ENCODE data around the gene SPTBN4.
"Not testable (repeated sequence)": the region's sequence is repeated elsewhere in the genome, so short reads cannot be mapped to it uniquely, and the experiment has no call there.

Gene SPTBN4

DNA sequence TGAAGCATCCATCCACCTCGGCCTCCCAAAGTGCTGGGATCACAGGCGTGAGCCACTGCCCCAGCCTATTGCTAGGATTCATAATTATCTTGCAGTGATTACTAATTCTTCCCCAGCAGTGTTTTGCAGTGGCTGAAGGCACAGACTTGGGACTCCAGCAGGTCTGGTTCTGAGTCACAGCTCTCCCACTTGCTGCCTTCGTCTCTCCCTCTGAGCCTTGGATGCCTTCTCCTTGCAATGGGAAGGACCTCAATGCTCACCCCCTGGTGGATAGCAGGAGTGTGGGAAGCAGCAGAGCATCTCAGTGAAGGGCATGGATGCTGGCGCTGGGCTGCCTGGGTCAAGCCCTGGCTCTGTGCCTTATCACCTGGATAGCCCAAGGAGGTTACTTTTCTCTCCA lies 72.3 kb downstream of the SPTBN4 start:
- Mint-ChIP-seq H3K27me3 (no peaks in the 10 kb centered on the region), H3K9me3 (ENCODE audit: low read depth) (no peaks in the 10 kb centered on the region), H3K27ac (no peak overlapping the region), H3K4me1 (ENCODE audit: low read depth) (no peaks in the 10 kb centered on the region), H3K4me3 (no peak overlapping the region), H3K36me3 (no peaks in the 10 kb centered on the region)

DNA sequence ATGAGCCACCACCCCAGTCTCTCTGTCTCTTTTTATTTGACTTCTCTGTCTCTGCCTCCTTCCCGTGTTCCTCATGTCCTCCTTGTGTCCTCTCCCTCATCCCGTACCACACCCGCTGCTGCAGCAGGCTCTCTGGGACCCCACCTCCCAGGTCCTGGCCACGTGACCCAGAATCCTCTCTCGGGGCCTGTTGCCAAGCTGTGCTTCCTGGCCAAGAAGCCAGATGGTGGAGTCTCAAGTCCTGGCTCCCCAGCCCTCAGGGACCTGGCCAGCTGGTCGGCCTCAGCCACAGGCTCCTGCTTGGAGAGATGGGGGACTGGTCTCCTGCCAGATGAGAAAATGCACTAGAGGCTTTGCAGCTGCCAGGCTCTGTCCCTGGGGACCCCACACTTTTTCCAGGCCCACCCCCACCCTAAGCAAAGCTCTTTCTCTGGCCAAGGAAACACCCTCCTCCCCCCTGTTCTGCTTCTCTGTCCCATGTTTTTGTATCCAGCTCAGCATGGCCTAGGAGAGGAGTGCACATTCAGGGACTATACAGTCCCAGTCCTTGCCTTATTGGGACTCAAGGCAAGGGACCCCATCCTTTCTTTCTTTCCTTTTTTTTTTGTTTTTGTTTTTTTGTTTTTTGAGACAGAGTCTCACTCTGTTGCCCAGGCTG lies 75.5 kb downstream of the SPTBN4 start:
- Mint-ChIP-seq H3K4me1 (ENCODE audit: low read depth) (no peaks in the 10 kb centered on the region), H3K4me3 (no peak overlapping the region), H3K27me3 (peaks cover 6% of the 10 kb centered on the region), H3K27ac (no peak overlapping the region), H3K36me3 (no peaks in the 10 kb centered on the region), H3K9me3 (ENCODE audit: low read depth) (no peaks in the 10 kb centered on the region)

DNA sequence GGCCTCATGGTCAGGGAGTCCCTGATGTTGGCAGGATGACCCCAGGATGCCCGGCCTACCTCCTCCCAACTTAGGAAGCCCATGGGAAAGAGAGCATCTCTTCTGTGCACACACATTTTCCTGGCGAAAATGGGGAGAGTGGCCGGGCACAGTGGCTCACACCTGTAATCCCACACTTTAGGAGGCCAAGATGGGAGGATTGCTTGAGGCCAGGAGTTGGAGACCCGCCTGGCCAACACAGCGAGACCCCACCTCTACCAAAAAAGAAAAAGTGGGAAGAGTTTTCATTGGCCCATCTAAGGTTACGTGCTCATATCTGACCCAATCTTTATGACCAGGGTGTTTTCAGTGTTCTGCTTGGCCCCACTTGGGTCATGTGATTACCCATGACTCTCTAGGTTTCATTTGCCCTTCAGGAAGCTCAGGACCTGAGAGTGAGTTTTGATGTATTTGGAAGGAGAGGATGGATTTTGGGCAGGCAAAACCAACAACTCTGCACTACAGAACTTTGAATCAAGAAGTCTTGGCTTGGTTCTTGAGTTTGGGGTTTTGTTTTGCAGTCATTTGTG lies 76.3 kb downstream of the SPTBN4 start:
- Mint-ChIP-seq H3K27ac (no peak overlapping the region), H3K4me3 (no peak overlapping the region), H3K27me3 (peaks cover 9% of the 10 kb centered on the region), H3K36me3 (no peaks in the 10 kb centered on the region), H3K4me1 (ENCODE audit: low read depth) (no peaks in the 10 kb centered on the region), H3K9me3 (ENCODE audit: low read depth) (no peaks in the 10 kb centered on the region)

DNA sequence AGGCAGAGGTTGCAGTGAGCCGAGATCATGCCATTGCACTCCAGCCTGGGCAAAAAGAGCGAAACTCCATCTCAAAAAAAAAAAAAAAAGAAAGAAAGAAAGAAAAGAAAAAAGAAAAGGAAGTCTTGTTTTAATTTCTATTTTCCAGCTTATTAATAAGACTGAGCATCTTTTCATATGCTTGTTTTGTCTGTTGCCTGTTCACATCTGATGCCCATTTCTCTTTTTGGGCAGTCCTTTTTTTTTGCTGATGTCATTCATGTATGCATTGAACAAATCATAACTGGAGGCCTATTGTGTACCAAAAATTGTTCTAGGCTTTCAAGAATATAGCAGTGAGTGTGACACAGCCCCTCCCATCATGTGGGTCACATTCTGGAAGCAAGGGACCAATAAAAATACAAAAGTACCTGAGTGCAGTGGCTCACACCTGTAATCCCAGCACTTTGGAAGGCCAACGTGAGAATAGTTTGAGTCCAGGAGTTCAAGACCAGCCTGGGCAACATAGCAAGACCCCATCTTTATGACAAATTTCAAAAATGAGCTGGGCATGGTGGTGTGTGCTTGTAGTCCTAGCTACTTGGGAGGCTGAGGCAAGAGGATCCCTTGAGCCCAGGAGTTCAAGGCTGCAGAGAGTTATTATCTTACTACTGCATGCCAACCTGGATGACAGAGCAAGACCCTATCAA lies 79.5 kb downstream of the SPTBN4 start:
- not testable (repeated sequence) for H3K36me3 Mint-ChIP-seq
- H3K27me3 Mint-ChIP-seq = peaks cover 19% of the 10 kb centered on the region

DNA sequence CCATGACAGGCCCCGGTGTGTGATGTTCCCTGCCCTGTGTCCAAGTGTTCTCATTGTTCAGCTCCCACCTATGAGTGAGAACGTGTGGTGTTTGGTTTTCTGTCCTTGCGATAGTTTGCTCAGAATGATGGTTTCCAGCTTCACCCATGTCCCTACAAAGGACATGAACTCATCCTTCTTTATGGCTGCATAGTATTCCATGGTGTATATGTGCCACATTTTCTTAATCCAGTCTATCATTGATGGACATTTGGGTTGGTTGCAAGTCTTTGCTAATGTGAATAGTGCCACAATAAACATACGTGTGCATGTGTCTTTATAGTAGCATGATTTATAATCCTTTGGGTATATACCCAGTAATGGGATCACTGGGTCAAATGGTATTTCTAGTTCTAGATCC lies 80.4 kb downstream of the SPTBN4 start:
- H3K9me3 Mint-ChIP-seq (ENCODE audit: low read depth); H3K4me1 Mint-ChIP-seq (ENCODE audit: low read depth); H3K4me3 Mint-ChIP-seq; H3K36me3 Mint-ChIP-seq; H3K27ac Mint-ChIP-seq: not testable (repeated sequence)
- H3K27me3 Mint-ChIP-seq = peaks cover 20% of the 10 kb centered on the region

More for the DNA sequence above, 79.5 kb downstream of the SPTBN4 start:
- not testable (repeated sequence) for H3K4me3 Mint-ChIP-seq; H3K9me3 Mint-ChIP-seq (ENCODE audit: low read depth); H3K4me1 Mint-ChIP-seq (ENCODE audit: low read depth); H3K27ac Mint-ChIP-seq

DNA sequence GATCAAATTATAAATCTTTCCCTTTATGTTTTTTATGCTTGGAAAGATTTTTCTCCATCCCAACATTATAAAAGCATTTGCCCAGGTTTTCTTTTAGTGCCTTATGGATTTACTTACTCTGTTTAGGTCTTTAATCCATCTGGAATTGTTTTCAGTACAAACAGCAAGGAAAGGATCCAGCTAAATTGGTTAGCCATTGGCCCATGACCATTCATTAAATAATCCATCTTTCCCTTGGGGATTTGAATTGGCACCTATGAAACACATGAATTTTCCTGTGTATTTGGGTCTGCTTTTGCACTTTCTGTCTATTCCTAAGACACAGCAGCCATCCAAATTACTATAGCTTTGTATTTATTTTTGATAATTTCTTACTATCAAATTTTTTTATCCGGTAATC lies 81.0 kb downstream of the SPTBN4 start:
- Mint-ChIP-seq H3K4me3 (no peak overlapping the region), H3K4me1 (ENCODE audit: low read depth) (peaks cover 10% of the 10 kb centered on the region), H3K36me3 (no peaks in the 10 kb centered on the region), H3K9me3 (ENCODE audit: low read depth) (no peaks in the 10 kb centered on the region), H3K27me3 (peaks cover 25% of the 10 kb centered on the region), H3K27ac (no peak overlapping the region)

DNA sequence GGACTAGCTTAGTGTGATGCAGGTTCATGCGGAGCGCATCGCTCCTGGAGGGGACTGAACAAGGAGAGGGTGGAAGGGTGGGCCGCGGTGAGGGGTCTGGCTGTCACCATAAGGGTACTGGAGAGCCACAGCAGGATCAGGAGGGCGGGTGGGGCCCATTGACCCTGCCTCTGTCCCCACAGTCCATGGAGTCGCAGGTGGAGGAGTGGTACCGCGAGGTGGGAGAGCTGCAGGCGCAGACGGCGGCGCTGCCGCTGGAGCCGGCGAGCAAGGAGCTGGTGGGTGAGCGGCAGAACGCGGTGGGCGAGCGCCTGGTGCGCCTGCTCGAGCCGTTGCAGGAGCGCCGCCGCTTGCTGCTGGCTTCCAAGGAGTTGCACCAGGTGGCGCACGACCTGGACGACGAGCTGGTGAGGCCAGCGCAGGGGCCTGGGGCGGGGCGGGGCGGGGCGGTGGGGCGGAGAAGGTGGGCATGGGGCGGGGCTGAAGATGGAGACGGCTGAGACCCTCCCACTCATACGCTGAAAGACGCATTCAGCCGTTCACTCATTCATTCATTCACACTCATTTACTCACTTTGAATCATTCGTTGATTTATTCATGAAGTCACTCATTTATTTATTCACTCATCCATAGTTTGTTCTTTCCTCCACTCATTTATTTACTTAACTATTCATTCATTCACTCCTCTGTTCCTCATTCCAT lies 82.4 kb downstream of the SPTBN4 start:
- Mint-ChIP-seq H3K36me3 (no peaks in the 10 kb centered on the region), H3K4me1 (ENCODE audit: low read depth) (peaks cover 13% of the 10 kb centered on the region), H3K9me3 (ENCODE audit: low read depth) (no peaks in the 10 kb centered on the region), H3K27me3 (peaks cover 30% of the 10 kb centered on the region), H3K27ac (no peak overlapping the region), H3K4me3 (peak overlapping the region; percentile 44)

DNA sequence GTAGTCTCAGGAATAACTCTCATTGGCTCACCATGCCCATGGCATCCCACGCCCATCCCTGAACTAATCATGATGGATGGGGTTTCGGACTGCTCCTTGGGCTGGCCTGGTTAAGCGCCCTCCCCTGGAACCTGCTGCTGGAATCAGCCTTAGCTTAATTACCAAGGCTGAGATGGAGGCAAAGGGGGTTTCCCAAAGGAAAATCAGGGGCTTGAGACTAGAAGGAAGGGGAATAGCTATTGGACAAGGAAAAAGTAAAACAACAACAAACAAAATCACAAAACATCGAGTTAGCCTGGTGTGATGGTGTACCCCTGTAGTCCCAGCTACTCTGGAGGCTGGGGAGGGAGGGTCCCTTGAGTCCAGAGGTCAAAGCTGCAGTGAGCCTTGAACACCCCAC lies 84.2 kb downstream of the SPTBN4 start:
- peaks cover 35% of the 10 kb centered on the region for H3K27me3 Mint-ChIP-seq
- no peak overlapping the region for H3K27ac Mint-ChIP-seq
- no peaks in the 10 kb centered on the region for H3K9me3 Mint-ChIP-seq (ENCODE audit: low read depth)
- no peaks in the 10 kb centered on the region for H3K36me3 Mint-ChIP-seq
- H3K4me1 Mint-ChIP-seq (ENCODE audit: low read depth) = peaks cover 14% of the 10 kb centered on the region
- no peak overlapping the region for H3K4me3 Mint-ChIP-seq

DNA sequence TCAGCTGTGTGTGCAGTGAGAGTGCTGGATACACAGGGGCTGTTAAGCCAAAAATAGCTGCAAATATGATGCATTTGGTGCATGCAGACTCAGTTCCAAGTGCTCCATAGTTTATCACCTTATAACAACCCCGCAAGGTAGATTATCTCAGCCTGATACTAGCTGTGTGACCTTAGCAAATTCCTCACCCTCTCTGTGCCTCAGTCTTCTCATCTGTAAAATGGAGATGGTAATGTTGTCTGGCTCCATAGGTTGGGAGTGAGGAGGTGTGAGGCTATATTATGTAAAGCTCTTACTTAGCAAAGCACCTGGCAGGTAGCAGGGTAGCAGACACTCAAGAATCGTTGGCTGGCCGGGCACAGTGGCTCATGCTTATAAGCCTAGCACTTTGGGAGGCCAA lies 86.0 kb downstream of the SPTBN4 start:
- Mint-ChIP-seq H3K4me1 (ENCODE audit: low read depth) (peaks cover 14% of the 10 kb centered on the region), H3K36me3 (no peaks in the 10 kb centered on the region), H3K27ac (no peak overlapping the region), H3K27me3 (peaks cover 26% of the 10 kb centered on the region), H3K9me3 (ENCODE audit: low read depth) (no peaks in the 10 kb centered on the region), H3K4me3 (no peak overlapping the region)

DNA sequence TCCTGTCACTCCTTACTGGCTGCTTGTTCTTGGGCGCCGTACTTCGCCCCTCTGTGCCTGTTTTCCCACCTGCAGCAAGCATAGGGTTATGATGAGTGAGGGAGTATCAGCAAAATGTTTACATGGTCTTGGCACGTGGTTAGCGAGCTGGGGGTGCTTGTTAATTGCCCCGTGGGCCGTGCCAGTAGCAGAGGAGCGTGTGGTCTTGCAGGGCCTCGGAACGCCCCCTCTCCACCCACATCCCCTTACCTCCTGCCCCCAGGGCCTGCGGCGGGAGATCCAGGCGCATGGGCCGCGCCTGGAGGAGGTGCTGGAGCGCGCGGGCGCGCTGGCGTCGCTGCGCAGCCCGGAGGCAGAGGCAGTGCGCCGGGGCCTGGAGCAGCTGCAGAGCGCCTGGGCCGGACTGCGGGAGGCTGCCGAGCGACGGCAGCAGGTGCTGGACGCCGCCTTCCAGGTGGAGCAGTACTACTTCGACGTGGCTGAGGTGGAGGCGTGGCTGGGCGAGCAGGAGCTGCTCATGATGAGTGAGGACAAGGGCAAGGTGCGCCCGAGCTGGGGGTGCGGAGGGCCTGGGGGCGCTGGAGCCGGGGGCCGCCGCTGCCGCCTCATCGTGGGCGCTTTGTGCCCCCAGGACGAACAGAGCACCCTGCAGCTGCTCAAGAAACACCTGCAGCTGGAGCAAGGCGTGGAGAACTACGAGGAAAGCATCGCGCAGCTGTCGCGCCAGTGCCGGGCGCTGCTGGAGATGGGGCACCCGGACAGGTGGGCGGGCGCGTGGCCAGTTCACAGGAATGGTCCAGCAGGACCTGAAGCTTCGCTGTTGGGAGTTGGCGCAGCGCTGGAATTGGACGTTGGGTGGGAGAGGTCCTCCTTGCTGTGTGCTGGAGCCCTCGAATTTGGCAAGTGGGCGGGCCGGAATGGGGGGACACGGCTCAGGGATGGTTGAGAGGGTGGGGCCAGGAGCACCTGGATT lies 87.4 kb downstream of the SPTBN4 start:
- no peaks in the 10 kb centered on the region for H3K36me3 Mint-ChIP-seq
- H3K4me1 Mint-ChIP-seq (ENCODE audit: low read depth) = peaks cover 8% of the 10 kb centered on the region
- no peak overlapping the region for H3K27ac Mint-ChIP-seq
- no peaks in the 10 kb centered on the region for H3K9me3 Mint-ChIP-seq (ENCODE audit: low read depth)
- peaks cover 22% of the 10 kb centered on the region for H3K27me3 Mint-ChIP-seq
- H3K4me3 Mint-ChIP-seq = no peak overlapping the region

DNA sequence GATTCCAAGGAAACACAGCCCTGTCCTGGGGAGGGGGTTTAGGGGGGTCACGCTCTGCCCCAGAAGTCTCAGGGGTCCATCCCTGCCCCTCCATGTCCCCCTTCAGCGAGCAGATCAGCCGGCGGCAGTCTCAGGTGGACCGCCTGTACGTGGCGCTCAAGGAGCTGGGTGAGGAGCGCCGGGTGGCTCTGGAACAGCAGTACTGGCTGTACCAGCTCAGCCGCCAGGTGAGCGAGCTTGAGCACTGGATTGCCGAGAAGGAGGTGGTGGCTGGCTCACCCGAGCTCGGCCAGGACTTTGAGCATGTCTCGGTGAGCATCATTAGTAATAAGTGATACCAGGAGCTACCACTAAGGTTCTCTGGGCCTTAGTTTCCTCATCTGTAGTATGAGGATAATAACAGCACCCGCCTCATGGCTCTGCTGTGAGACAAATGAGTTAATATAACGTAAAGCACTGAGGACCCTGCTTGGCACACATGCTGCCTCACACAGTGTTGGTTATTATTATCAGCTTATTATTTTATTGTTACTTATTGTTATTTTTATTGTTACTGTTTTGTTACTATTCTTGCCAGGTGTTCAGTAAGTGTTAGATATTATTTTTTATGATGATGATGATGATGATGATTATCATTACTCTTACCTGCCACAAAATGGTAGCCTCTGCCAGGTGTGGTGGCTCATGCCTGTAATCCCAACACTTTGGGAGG lies 89.3 kb downstream of the SPTBN4 start:
- H3K4me3 Mint-ChIP-seq = no peak overlapping the region

DNA sequence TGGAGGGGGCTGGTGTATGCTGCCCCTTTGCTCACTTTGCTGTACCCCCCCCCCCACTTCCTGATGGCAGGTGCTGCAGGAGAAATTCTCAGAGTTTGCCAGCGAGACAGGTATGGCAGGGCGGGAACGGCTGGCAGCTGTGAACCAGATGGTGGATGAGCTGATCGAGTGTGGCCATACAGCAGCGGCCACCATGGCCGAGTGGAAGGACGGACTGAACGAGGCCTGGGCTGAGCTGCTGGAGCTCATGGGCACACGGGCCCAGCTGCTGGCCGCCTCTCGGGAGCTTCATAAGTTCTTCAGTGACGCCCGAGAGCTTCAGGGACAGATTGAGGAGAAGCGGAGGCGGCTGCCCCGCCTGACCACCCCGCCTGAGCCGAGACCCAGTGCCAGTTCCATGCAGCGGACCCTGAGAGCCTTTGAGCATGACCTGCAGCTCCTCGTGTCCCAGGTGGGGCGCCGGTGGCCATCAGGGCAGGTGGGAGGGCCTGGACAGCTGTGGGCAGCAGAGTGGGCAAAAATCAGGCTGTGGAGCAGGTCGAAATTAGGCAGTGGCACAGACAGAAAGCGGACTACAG lies 90.2 kb downstream of the SPTBN4 start:
- Mint-ChIP-seq H3K4me3 (no peak overlapping the region), H3K27ac (no peak overlapping the region), H3K4me1 (ENCODE audit: low read depth) (peaks cover 13% of the 10 kb centered on the region), H3K27me3 (peaks cover 18% of the 10 kb centered on the region), H3K9me3 (ENCODE audit: low read depth) (no peaks in the 10 kb centered on the region), H3K36me3 (no peaks in the 10 kb centered on the region)

More for the DNA sequence above, 89.3 kb downstream of the SPTBN4 start:
- Mint-ChIP-seq H3K27ac (no peak overlapping the region), H3K9me3 (ENCODE audit: low read depth) (no peaks in the 10 kb centered on the region), H3K36me3 (no peaks in the 10 kb centered on the region), H3K4me1 (ENCODE audit: low read depth) (peaks cover 10% of the 10 kb centered on the region), H3K27me3 (peaks cover 16% of the 10 kb centered on the region)

DNA sequence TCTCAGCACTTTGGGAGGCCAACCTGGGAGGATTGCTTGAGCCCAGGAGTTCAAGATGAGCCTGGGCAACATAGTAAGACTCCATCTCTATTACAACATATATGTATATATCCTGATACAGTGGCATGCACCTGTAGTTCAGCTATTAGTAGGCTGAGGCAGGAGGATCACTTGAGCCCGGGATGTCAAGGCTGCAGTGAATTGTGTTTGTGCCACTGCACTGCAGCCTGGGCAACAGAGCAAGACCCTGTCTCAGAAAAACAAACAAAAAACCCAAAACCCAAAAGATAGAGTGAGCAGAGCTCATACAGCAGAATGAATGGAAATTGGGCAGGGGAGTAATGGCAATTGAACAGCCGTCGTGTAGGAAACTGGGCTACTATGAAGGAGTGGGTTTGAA lies 92.6 kb downstream of the SPTBN4 start:
- Mint-ChIP-seq H3K9me3 (ENCODE audit: low read depth) (no peaks in the 10 kb centered on the region), H3K27me3 (peaks cover 11% of the 10 kb centered on the region), H3K27ac (no peak overlapping the region), H3K4me3 (no peak overlapping the region), H3K36me3 (no peaks in the 10 kb centered on the region), H3K4me1 (ENCODE audit: low read depth) (peaks cover 10% of the 10 kb centered on the region)

DNA sequence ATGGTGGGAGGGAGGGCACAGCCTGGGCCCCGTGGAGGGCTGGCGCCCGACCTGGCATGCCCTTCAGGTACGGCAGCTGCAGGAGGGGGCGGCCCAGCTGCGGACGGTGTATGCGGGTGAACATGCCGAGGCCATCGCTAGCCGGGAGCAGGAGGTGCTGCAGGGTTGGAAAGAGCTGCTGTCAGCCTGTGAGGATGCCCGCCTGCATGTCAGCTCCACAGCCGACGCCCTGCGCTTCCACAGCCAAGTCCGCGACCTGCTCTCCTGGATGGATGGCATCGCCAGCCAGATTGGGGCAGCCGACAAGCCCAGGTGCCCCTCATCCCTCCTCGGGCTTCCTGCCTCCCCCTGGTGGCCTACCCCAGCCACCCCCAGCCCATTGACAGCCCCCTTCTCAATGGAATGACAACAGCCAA lies 93.3 kb downstream of the SPTBN4 start:
- no peak overlapping the region for H3K27ac Mint-ChIP-seq

More for the DNA sequence above, 93.3 kb downstream of the SPTBN4 start:
- Mint-ChIP-seq H3K4me1 (ENCODE audit: low read depth) (peaks cover 9% of the 10 kb centered on the region), H3K4me3 (no peak overlapping the region), H3K9me3 (ENCODE audit: low read depth) (no peaks in the 10 kb centered on the region), H3K36me3 (no peaks in the 10 kb centered on the region), H3K27me3 (peaks cover 9% of the 10 kb centered on the region)

All from activated naive CD8-positive, alpha-beta T cell (primary cell).